CD14-positive monocyte (primary cell): ENCODE data around the gene DUOXA1. TPM values are rescaled to one million over a fixed set of nuclear protein-coding genes. Genes with fewer than 3 reads are reported as not detected.

Experiments used
- DNase-seq, 3 donors: peaks; one replicate each; pipeline ENCODE4 v3.0.0-alpha.2; 2011 to 2022
- H2AFZ ChIP-seq: 2 replicates; pipeline ENCODE4 v1.6.0; 2012; ENCODE audit warnings: mild to moderate bottlenecking, low read depth, low read length, inconsistent platforms; ENCODE audit not compliant: insufficient read depth, poor library complexity, severe bottlenecking
- H3K27ac ChIP-seq, 2 donors: 1 replicate in 1 of 2; 2 replicates in 1 of 2; pipeline ENCODE4 v1.5.1; 2012 to 2013; ENCODE audit warnings: low read length in 2 of 2, control low read depth in 1 of 2, inconsistent platforms in 1 of 2, low read depth in 1 of 2, mild to moderate bottlenecking in 1 of 2
- H3K27me3 ChIP-seq, 2 donors: one replicate each; pipeline versions ENCODE4 v1.6.0 to v1.6.1; 2011 to 2013; ENCODE audit warnings: low read length in 2 of 2; ENCODE audit not compliant: control insufficient read depth in 2 of 2, insufficient read depth in 2 of 2
- H3K36me3 ChIP-seq, 2 donors: replicated peaks in 1 of 2; 1 replicate in 1 of 2; 2 replicates in 1 of 2; pipeline versions ENCODE4 v1.5.1 to v1.6.1; 2012 to 2013; ENCODE audit warnings: low read length in 2 of 2, control low read depth in 1 of 2, inconsistent platforms in 1 of 2, mild to moderate bottlenecking in 1 of 2; ENCODE audit not compliant: insufficient read depth in 2 of 2, control insufficient read depth in 1 of 2
- H3K4me1 ChIP-seq, 2 donors: 1 replicate in 1 of 2; 2 replicates in 1 of 2; pipeline versions ENCODE4 v1.5.1 to v1.6.1; 2012 to 2013; ENCODE audit warnings: low read length in 2 of 2, control low read depth in 1 of 2, inconsistent platforms in 1 of 2, mild to moderate bottlenecking in 1 of 2, moderate library complexity in 1 of 2; ENCODE audit not compliant: insufficient read depth in 2 of 2, control insufficient read depth in 1 of 2
- H3K4me2 ChIP-seq: replicated peaks from 2 replicates; pipeline ENCODE3; 2012; ENCODE audit warnings: low read length, moderate library complexity, mild to moderate bottlenecking; ENCODE audit not compliant: poor library complexity, severe bottlenecking; ENCODE audit errors: extremely low read depth
- H3K4me3 ChIP-seq, 3 experiments: fragments of 200-600 bp in 1 of 3; sonication (generic) in 1 of 3; replicated peaks in 1 of 3; 1 replicate in 2 of 3; 2 replicates in 1 of 3; pipeline ENCODE4 v1.5.1; 2011 to 2013; ENCODE audit warnings: low read length in 3 of 3, mild to moderate bottlenecking in 3 of 3, control low read depth in 2 of 3, low read depth in 2 of 3, inconsistent platforms in 1 of 3, moderate library complexity in 1 of 3
- H3K79me2 ChIP-seq: 2 replicates; pipeline ENCODE4 v1.6.0; 2012; ENCODE audit warnings: mild to moderate bottlenecking, control low read depth, inconsistent platforms, low read length, moderate library complexity; ENCODE audit not compliant: insufficient read depth
- H3K9ac ChIP-seq: 2 replicates; pipeline ENCODE4 v1.6.0; 2017; ENCODE audit warnings: low read length, mild to moderate bottlenecking; ENCODE audit not compliant: insufficient read depth, poor library complexity, severe bottlenecking
- H3K9me3 ChIP-seq, 2 donors: replicated peaks in 1 of 2; 1 replicate in 1 of 2; 2 replicates in 1 of 2; pipeline versions ENCODE4 v1.5.1 to v1.6.1; 2012 to 2013; ENCODE audit warnings: low read length in 2 of 2, control low read depth in 1 of 2; ENCODE audit not compliant: control insufficient read depth in 1 of 2, insufficient read depth in 1 of 2
- H4K20me1 ChIP-seq: 2 replicates; pipeline ENCODE4 v1.6.0; 2012; ENCODE audit warnings: mild to moderate bottlenecking, low read length, control low read depth, moderate library complexity; ENCODE audit not compliant: insufficient read depth
- H3K27ac Mint-ChIP-seq, 7 donors: one replicate each; pipeline ENCODE4 v1.8.0; 2020; ENCODE audit warnings: mild to moderate bottlenecking in 7 of 7, mixed read lengths in 7 of 7, moderate library complexity in 6 of 7, inconsistent platforms in 2 of 7
- H3K27me3 Mint-ChIP-seq, 3 donors: one replicate each; pipeline ENCODE4 v1.8.0; 2021 to 2022; ENCODE audit warnings: low read depth in 3 of 3, mild to moderate bottlenecking in 3 of 3, mixed read lengths in 3 of 3, moderate library complexity in 3 of 3, inconsistent platforms in 1 of 3
- H3K36me3 Mint-ChIP-seq, 2 donors: one replicate each; pipeline ENCODE4 v1.8.0; 2020; ENCODE audit warnings: mixed read lengths in 2 of 2, inconsistent platforms in 1 of 2, mild to moderate bottlenecking in 1 of 2
- H3K4me1 Mint-ChIP-seq: one replicate; pipeline ENCODE4 v1.8.0; 2020; ENCODE audit warnings: mild to moderate bottlenecking, mixed read lengths
- H3K4me3 Mint-ChIP-seq, 2 donors: one replicate each; pipeline ENCODE4 v1.8.0; 2020; ENCODE audit warnings: mild to moderate bottlenecking in 2 of 2, mixed read lengths in 2 of 2, moderate library complexity in 1 of 2
- H3K9me3 Mint-ChIP-seq, 7 donors: one replicate each; pipeline ENCODE4 v1.8.0; 2020 to 2022; ENCODE audit warnings: mixed read lengths in 7 of 7, mild to moderate bottlenecking in 6 of 7, moderate library complexity in 6 of 7, inconsistent platforms in 2 of 7
- CTCF ChIP-seq: fragments of 200-600 bp; IDR thresholded peaks from one replicate; pipeline ENCODE4 v1.8.0; 2022; ENCODE audit warnings: antibody characterized with exemption, mild to moderate bottlenecking
- WGBS: methylation state at CpG from one replicate; pipeline ENCODE4 v1.1.5; 2013; ENCODE audit warnings: missing lambda C conversion rate; ENCODE audit not compliant: insufficient coverage; 5-methylcytosine and 5-hydroxymethylcytosine counted together
- intact Hi-C, 2 donors: fragments of 100-400 bp; cut with micrococcal nuclease; formaldehyde crosslinking; loops; one replicate each; pipeline versions ENCODE4 v1.15.0 to v1.15.1; 2023
- polyA plus RNA-seq, 3 donors: library from polyadenylated mRNA; depleted of rRNA in 1 of 3; unstranded in 2 of 3; stranded (reverse) in 1 of 3; fragments of 300-500 nt in 2 of 3; fragments of >200 nt in 1 of 3; fragmentation: Illumina TruSeq in 2 of 3; gene quantifications; 1 replicate in 2 of 3; 2 replicates in 1 of 3; pipeline ENCODE4 v1.2.3, GENCODE V29; 2012 to 2021

The DUOXA1 gene
- polyA plus RNA-seq, 3 donors = not detected

- Mint-ChIP-seq H3K4me3 (no peak overlapping the region), H3K4me1 (no peaks in the 10 kb centered on the region), H3K27me3 (peaks cover 6 to 9% (median 7%) of the 10 kb centered on the region in 3 donors), H3K9me3 (no peaks in the 10 kb centered on the region), H3K27ac (no peak overlapping the region), H3K36me3 (no peaks in the 10 kb centered on the region)
- no peak for TF ChIP-seq CTCF
- Histone ChIP-seq H3K4me3 (no peak overlapping the region), H2AFZ (no peak overlapping the region), H3K9ac (no peak overlapping the region), H4K20me1 (no peaks in the 10 kb centered on the region), H3K9me3 (no peaks in the 10 kb centered on the region), H3K4me2 (no peak overlapping the region), H3K36me3 (no peaks in the 10 kb centered on the region), H3K79me2 (no peaks in the 10 kb centered on the region), H3K27ac (no peak overlapping the region), H3K27me3 (no peaks in the 10 kb centered on the region), H3K4me1 (no peaks in the 10 kb centered on the region)
- no CpG with 5 or more reads among the region's 4 CpGs for WGBS
- DNase-seq = no peak
- intact Hi-C loops = no loop called here
Measured at GRCh38 chr15:45146405-45146804, 16.7 kb upstream of the DUOXA1 start.

GRCh38 chr15:45144775-45145174 lies 15.1 kb upstream of the DUOXA1 start:
- Mint-ChIP-seq H3K27ac (no peak overlapping the region), H3K4me1 (no peaks in the 10 kb centered on the region), H3K9me3 (no peaks in the 10 kb centered on the region), H3K36me3 (no peaks in the 10 kb centered on the region), H3K27me3 (peaks cover 6 to 10% (median 8%) of the 10 kb centered on the region in 3 donors), H3K4me3 (no peak overlapping the region)
- no peak overlapping the region for H3K27ac ChIP-seq
- H3K36me3 ChIP-seq = no peaks in the 10 kb centered on the region
- no peak for DNase-seq
- no peak overlapping the region for H2AFZ ChIP-seq
- H3K4me2 ChIP-seq = no peak overlapping the region
- TF ChIP-seq CTCF = no peak
- no peaks in the 10 kb centered on the region for H3K27me3 ChIP-seq
- no peaks in the 10 kb centered on the region for H4K20me1 ChIP-seq
- no peaks in the 10 kb centered on the region for H3K9me3 ChIP-seq
- WGBS = 90% methylated on average over 9 of the region's 9 CpGs
- intact Hi-C loops = no loop called here
- no peak overlapping the region for H3K9ac ChIP-seq
- no peak overlapping the region for H3K4me3 ChIP-seq
- H3K4me1 ChIP-seq = no peaks in the 10 kb centered on the region
- no peaks in the 10 kb centered on the region for H3K79me2 ChIP-seq
